Measurements from ENCODE around the gene WRNIP1. TPM values are rescaled to one million over a fixed set of nuclear protein-coding genes. Genes with fewer than 3 reads are reported as not detected.

The WRNIP1 gene
- total and polyA plus RNA-seq, 9 of the 15 experiments (the other 6 are each of a cell fraction or from before 2014, with no cell fraction given) = 13.2 to 63.6 (median 48.6) TPM

DNA sequence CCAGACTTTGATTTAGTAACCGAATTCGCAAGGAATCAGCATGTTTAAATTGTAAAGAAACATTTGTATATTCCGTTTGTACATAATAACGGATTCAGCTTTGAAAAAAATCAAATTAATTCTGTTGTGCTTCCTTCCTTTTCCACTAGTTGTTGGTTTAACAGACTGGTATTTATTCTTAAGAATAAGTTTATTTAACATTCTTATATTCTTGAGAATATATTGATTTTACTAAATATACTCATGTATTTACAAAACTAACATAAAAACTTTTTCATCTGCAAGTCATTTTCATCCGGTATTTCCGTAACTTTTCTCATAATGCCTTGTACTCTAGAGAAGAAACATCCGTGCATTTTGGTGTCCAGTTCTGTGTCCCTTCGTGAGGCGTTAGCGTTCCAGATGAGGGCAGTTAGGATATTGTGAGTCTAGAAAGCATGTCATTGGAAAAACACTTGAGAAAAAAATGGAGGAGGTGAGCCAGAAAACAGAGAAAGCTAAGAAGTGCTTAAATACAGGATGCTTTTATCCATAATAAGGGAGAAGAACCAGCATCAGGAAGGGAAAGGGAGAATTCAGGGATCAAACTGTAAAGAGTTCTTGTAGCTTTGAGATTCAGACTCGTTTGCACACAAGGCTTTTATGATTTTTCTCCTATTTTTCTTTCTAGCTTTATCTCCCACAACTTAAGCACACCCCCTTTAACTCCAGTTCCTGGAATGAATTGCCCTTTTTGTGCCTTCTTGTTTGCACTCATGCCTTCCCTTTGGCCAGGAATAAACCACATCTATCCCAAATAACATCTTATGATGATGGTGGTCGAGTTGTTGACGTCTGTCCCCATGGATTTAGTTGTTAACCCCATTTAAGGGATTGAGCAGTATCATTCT, 1.8 kb downstream of the WRNIP1 start (continued):
- TF ChIP-seq, protein P1, sequence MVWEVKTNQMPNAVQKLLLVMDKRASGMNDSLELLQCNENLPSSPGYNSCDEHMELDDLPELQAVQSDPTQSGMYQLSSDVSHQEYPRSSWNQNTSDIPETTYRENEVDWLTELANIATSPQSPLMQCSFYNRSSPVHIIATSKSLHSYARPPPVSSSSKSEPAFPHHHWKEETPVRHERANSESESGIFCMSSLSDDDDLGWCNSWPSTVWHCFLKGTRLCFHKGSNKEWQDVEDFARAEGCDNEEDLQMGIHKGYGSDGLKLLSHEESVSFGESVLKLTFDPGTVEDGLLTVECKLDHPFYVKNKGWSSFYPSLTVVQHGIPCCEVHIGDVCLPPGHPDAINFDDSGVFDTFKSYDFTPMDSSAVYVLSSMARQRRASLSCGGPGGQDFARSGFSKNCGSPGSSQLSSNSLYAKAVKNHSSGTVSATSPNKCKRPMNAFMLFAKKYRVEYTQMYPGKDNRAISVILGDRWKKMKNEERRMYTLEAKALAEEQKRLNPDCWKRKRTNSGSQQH (CRISPR knock-in tag; IDR thresholded peaks at IDR 0.05) = no peak
- TF ChIP-seq TSC22D4 (tag; IDR thresholded peaks at IDR 0.05) (no peak), CHD1 (IDR thresholded peaks at IDR 0.05; ENCODE audit: low read length) (no peak), NEUROD1 (IDR thresholded peaks at IDR 0.05; ENCODE audit: borderline replicate concordance, low read depth, low read length, partially characterized antibody) (no peak), SIN3A (IDR thresholded peaks at IDR 0.05; ENCODE audit: borderline replicate concordance in 2 of 2, control insufficient read depth in 1 of 2, low read depth in 2 of 2, low read length in 2 of 2) (no peak), MEF2A (IDR thresholded peaks at IDR 0.05; ENCODE audit: control insufficient read depth, low read depth, low read length) (no peak), SUPT5H (IDR thresholded peaks at IDR 0.05) (no peak), POLR2H (tag; IDR thresholded peaks at IDR 0.05; ENCODE audit: low read depth) (no peak), BRD4 (IDR thresholded peaks at IDR 0.05) (no peak), KLF16 (IDR thresholded peaks at IDR 0.05) (no peak)
- TF ChIP-seq, protein P2, sequence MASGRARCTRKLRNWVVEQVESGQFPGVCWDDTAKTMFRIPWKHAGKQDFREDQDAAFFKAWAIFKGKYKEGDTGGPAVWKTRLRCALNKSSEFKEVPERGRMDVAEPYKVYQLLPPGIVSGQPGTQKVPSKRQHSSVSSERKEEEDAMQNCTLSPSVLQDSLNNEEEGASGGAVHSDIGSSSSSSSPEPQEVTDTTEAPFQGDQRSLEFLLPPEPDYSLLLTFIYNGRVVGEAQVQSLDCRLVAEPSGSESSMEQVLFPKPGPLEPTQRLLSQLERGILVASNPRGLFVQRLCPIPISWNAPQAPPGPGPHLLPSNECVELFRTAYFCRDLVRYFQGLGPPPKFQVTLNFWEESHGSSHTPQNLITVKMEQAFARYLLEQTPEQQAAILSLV (tag; IDR thresholded peaks at IDR 0.05) = no peak
- TF ChIP-seq, protein P3, sequence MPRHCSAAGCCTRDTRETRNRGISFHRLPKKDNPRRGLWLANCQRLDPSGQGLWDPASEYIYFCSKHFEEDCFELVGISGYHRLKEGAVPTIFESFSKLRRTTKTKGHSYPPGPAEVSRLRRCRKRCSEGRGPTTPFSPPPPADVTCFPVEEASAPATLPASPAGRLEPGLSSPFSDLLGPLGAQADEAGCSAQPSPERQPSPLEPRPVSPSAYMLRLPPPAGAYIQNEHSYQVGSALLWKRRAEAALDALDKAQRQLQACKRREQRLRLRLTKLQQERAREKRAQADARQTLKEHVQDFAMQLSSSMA (CRISPR knock-in tag; IDR thresholded peaks at IDR 0.05) = 0 out of 2 replicates have a peak, but pooled peaks have one; percentile 17
